ENCODE data around the gene PRR15. TPM values are rescaled to one million over a fixed set of nuclear protein-coding genes. Genes with fewer than 3 reads are reported as not detected.

Gene PRR15
- total RNA-seq = 286 and 623 TPM in 2 replicates

GRCh38 chr7:29563590-29564495 is at the start of gene PRR15:
Gene PRR15 (plus strand): TSS chr7:29563835. CDS start chr7:29566330, 2,495 bp downstream.

Other genes with a start within 250 kb of the PRR15 start
- gene WIPF3, start 242.7 kb downstream of the PRR15 start, total RNA-seq = 0.11 and 0.39 TPM in 2 replicates

Data from placental epithelial cell (primary cell).